BJ (cell line): Measurements from ENCODE around the gene BRICD5. TPM values are rescaled to one million over a fixed set of nuclear protein-coding genes. Genes with fewer than 3 reads are reported as not detected.

ENCODE experiments used
- CTCF ChIA-PET: fragments of 350-600 bp; formaldehyde crosslinking; extraction: SDS; loops from one replicate; lab custom pipeline; 2021; ENCODE audit warnings: antibody characterized with exemption, inconsistent platforms; lab: Yijun Ruan, JAX
- POLR2A ChIA-PET: fragments of 300-600 bp; sonication (Branson Sonifier 250); formaldehyde crosslinking; extraction: SDS; loops from one replicate; lab custom pipeline; 2021; ENCODE audit warnings: antibody characterized with exemption; lab: Charles Lee
- DNase-seq: peaks from one replicate; pipeline ENCODE4 v3.0.0-alpha.2; 2011; ENCODE audit warnings: low read depth
- H3K27me3 ChIP-seq: 2 replicates; pipeline ENCODE4 v1.6.0; 2011; ENCODE audit warnings: low read length; ENCODE audit not compliant: control insufficient read depth, insufficient read depth
- H3K36me3 ChIP-seq: 2 replicates; pipeline ENCODE4 v1.5.1; 2011; ENCODE audit warnings: low read length; ENCODE audit not compliant: control insufficient read depth, insufficient read depth
- H3K4me3 ChIP-seq: 2 replicates; pipeline ENCODE4 v1.5.1; 2011; ENCODE audit warnings: low read depth, mild to moderate bottlenecking, control low read depth, low read length
- polyA plus RNA-seq: library from polyadenylated mRNA; depleted of rRNA; stranded (reverse); fragments of >200 nt; gene quantifications from 2 replicates; pipeline ENCODE4 v1.2.3, GENCODE V29; 2011
- TF ChIP-seq, protein P1 (sequence below): IDR thresholded peaks from 2 replicates; pipeline ENCODE4 v1.5.1; 2011; ENCODE audit warnings: low read depth, mild to moderate bottlenecking, control low read depth, inconsistent platforms, low read length, moderate library complexity; ENCODE audit not compliant: insufficient read depth

Gene BRICD5
- polyA plus RNA-seq, 1 experiment, result 1.5 TPM

DNA sequence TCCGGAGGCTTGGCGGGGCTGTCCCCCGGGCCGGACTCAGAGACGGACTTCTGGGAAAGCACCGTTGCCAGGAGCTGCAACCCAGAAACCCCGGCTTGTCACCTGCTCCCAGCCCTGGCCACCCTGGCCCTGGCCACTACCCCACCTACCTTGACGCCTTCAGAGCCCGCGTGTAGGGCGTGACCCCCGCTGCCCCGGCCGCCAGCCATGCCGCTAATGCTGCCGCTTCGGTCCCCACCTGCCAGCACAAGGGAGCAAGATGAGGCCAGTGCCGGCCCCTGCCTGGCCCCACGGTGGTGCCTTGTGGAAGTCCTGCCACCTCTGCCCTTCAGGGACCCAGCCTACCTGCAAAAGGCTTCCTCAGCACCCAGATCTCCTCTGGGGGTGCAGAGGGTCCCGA lies 25.7 kb downstream of the BRICD5 start:
- ChIA-PET POLR2A (no interaction called here), CTCF (no interaction called here)
- DNase-seq, result no peak
- Histone ChIP-seq H3K36me3 (no peaks in the 10 kb centered on the region), H3K27me3 (no peaks in the 10 kb centered on the region), H3K4me3 (no peak overlapping the region)
- TF ChIP-seq, protein P1, sequence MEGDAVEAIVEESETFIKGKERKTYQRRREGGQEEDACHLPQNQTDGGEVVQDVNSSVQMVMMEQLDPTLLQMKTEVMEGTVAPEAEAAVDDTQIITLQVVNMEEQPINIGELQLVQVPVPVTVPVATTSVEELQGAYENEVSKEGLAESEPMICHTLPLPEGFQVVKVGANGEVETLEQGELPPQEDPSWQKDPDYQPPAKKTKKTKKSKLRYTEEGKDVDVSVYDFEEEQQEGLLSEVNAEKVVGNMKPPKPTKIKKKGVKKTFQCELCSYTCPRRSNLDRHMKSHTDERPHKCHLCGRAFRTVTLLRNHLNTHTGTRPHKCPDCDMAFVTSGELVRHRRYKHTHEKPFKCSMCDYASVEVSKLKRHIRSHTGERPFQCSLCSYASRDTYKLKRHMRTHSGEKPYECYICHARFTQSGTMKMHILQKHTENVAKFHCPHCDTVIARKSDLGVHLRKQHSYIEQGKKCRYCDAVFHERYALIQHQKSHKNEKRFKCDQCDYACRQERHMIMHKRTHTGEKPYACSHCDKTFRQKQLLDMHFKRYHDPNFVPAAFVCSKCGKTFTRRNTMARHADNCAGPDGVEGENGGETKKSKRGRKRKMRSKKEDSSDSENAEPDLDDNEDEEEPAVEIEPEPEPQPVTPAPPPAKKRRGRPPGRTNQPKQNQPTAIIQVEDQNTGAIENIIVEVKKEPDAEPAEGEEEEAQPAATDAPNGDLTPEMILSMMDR, result no peak

DNA sequence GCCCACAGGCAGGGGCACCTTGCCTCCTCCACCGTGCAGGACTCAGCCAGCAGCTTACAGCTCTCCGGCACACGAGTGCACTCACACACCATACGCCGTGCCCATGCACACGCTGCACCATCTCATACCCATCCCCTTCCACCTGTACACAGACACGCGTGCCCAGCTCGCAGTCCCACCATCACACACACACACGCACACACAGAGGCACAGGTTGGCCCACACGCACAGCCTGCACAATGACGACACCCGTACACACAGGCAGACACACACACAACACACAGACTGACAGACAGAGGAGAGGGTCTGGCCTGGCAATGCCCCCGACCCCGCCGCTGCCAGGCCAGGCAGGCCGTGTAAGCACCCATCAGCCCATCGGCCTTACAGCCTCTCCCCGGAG lies 26.3 kb downstream of the BRICD5 start:
- H3K27me3 ChIP-seq, result no peaks in the 10 kb centered on the region
- TF ChIP-seq, protein P1, result no peak
- no peaks in the 10 kb centered on the region for H3K36me3 ChIP-seq
- POLR2A ChIA-PET, result no interaction called here
- no peak for DNase-seq
- CTCF ChIA-PET, result no interaction called here
- H3K4me3 ChIP-seq, result no peak overlapping the region

DNA sequence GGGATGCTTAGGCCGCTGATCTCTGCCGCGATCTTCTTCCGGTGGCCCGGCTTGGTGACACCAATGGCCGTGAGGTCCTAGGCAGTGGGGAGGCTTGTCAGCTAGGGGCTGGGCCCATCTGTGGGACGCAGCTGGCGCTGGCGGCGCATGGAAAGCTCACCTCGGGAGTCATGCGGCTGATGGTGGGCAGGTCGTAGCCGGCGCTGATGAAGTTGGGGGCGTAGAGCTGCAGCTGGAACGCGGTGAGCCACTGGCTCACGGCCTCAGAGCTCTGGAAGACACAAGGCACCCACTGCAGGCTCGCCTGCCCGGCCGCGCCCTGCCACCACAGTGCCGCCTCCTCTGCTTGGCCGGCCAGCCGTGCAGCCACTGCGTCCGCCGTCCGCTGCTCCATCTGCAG lies 27.0 kb downstream of the BRICD5 start:
- ChIA-PET CTCF (no interaction called here), POLR2A (no interaction called here)

DNA sequence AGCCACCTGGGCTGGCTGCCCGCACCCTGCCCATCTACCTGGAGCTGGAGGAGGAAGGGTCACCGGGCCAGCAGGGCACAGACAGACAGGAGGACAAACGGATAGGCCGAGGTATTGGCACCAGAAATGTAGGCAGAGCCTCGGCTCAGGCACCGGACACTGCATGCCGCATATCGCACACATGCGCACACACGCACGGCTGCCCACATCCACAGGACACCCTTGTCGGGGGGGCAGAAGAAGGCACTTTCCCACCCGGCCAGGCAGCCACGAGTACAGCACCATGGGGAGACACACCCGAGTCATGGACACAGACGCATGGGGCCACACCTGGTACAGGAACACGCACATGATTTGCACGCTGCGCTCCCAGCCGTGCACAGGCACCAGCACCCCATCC lies 28.7 kb downstream of the BRICD5 start:
- Histone ChIP-seq H3K27me3 (no peaks in the 10 kb centered on the region), H3K36me3 (peaks cover 1% of the 10 kb centered on the region), H3K4me3 (no peak overlapping the region)
- CTCF ChIA-PET, result interaction anchor here (1.1 kb wide), 1 partner anchor 156 kb away, joined by 4 read pairs; no protein-coding TSS in a partner anchor
- TF ChIP-seq, protein P1, result no peak
- POLR2A ChIA-PET, result no interaction called here
- no peak for DNase-seq

More for the DNA sequence above, 27.0 kb downstream of the BRICD5 start:
- no peak for DNase-seq
- Histone ChIP-seq H3K36me3 (no peaks in the 10 kb centered on the region), H3K27me3 (no peaks in the 10 kb centered on the region), H3K4me3 (no peak overlapping the region)
- TF ChIP-seq, protein P1, result no peak

DNA sequence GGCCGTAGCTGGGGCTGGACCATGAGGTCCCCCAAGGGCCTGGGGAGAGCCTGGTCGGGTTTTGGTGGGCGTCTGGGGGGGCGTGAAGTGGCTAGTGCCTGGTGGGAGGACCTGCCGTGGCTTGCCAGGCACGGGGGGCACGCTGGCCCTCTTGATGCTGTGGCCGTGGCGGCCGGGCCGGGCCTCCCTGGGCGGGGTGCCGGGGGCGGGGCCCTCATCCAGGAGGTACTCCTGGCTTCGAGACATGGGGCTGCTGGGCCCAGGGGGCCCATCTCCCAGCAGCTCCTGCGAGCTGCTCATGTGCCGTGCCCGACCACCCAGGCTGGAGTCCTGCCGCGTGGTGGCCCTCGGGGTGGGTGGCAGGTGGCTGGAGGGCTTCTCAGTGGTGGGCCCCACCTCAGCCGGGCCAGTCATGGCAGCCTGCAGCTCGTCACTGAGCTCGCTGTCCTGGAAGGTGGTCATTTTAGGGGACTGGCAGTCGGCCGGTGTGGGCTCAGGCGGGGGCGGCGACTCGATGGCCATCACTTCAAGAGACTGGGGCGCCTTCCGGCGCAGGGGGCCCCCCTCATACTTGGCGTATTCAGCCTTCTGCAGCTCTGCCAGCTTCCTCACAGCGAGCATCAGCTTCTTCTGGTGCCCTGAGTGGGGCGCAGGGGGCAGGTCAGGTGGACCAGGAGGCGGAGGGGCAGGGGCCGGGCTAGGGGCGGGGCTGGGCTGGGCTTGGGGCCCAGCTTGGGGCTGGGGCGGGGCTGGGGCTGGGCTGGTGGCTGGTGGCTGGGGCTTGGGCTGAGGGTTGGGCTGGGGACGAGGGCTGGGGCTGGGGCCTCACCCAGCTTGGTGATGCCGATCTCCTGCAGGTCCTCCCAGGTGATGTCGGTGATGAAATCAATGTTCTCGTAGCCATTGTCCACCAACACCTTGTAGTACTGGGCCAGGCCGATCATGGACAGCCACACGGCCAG lies 29.4 kb downstream of the BRICD5 start:
- no peak for DNase-seq
- H3K27me3 ChIP-seq, result no peaks in the 10 kb centered on the region
- ChIA-PET POLR2A (no interaction called here), CTCF (interaction anchor here (1.0 to 1.1 kb wide), 2 partner anchors 13 to 157 kb away, joined by 3 to 4 read pairs; no protein-coding TSS in a partner anchor)
- H3K4me3 ChIP-seq, result no peak overlapping the region
- TF ChIP-seq, protein P1, result no peak
- peaks cover 5% of the 10 kb centered on the region for H3K36me3 ChIP-seq
